Measurements from ENCODE around the gene UPK1B. TPM values are rescaled to one million over a fixed set of nuclear protein-coding genes. Genes with fewer than 3 reads are reported as not detected.

Gene UPK1B
- polyA plus RNA-seq, 3 donors = 0.22 to 2.1 (median 0.85) TPM

DNA sequence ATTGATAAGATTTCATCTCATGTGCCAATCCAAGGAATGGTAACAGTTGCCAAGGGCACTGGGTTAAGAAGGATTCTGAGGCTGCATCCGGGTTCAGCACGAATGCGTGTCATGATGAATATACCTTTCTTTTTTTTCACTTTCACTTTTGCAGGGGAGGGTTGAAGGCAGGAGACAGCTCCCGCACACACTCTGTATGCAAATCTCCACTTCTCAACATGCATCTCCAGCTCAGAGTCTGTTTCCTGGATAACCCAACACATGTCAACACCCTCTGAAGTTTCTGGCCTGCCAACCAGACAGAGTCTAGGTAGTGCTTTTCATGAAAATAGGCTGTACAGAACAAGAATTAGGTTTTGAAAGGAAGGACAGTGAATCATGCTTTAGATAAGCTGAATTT lies 45.7 kb downstream of the UPK1B start:
- 80 to 91% (median 89%) methylated on average over 4 of the region's 4 CpGs for WGBS, 3 donors
- no peak overlapping the region for H3K27ac ChIP-seq (ENCODE audit: low read depth, low read length)

DNA sequence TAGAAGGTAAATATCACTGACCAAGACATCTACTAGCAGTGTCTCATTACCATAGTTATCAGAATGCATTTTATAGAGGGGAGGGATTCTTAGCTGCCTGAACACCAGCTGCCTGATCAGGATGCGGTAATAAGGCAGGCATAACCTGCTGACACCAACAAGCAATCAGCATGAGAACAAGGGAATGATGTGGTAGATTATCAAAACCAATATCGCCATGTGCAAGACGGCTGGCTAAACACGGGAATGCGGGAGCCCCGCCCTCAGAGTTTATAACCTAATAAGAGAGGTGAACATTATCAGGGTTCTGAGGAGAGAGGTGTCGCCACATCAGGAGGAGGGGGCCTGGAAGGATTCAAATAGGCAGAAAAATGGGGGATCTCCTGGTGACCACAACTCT lies 46.8 kb downstream of the UPK1B start:
- H3K27ac ChIP-seq (ENCODE audit: low read depth, low read length) = no peak overlapping the region
- WGBS, 3 donors = 81 to 93% (median 89%) methylated on average over 7 of the region's 7 CpGs

DNA sequence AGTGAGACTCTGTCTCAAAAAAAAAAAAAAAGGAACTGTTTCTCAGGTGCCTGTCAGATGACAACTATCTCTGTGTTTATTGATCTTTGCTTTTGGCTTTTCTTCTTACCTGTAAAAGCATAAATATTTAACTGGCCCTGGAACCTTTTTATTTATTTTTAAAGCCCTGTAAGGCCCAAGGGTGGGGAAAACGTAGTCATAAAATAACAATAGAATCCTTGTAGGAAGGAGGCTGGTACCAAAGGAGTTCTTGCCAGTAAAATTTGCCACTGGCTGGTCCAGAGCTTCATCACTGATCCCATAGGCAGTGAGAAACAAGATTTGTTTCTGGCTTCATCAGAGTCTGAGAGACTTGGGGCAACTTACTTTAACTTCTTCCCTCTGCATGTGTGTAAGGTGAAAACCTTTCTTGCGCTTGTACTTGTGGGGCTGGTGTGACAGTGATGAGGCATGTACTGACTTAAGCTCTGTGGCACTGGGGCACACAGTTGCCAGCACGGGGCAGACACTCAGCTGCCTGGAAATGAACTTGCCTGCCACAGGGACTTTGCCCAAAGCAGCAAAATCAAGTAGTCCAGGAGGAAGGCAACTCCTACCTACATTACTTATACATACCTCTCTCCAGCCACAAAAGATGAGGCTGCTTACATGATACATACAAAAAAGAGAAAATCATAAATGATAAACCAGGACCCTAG lies 47.7 kb downstream of the UPK1B start:
- 62 to 75% (median 65%) methylated on average over 3 of the region's 3 CpGs for WGBS, 3 donors
- no peak overlapping the region for H3K27ac ChIP-seq (ENCODE audit: low read depth, low read length)

DNA sequence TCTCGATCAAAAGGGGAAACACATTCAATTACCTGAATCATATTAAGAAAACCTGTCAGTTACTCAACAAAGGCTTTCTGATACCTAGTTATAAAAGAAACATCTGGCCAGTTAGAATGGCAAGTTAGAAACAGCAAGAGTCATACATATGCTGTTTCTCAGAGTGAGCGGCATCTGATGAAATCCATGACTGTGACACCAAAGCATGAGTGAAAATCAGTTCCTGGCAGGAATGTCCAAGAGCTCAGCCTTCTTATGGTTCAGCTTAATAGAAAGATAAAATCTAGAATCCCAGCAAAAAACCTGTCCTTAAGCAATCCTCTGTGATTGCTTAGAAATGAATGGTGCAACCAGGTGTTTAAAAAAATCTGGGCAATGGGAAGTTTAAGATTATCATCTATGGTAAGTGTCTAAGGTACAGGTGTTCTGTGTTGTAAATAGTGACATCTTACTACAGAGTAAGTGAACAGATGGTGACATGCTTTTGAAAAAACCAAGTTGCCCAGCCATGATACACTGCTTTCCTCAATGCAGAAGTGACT lies 48.5 kb downstream of the UPK1B start:
- WGBS, 3 donors = 88 to 94% (median 94%) methylated on average over 2 of the region's 2 CpGs
- H3K27ac ChIP-seq (ENCODE audit: low read depth, low read length) = no peak overlapping the region

DNA sequence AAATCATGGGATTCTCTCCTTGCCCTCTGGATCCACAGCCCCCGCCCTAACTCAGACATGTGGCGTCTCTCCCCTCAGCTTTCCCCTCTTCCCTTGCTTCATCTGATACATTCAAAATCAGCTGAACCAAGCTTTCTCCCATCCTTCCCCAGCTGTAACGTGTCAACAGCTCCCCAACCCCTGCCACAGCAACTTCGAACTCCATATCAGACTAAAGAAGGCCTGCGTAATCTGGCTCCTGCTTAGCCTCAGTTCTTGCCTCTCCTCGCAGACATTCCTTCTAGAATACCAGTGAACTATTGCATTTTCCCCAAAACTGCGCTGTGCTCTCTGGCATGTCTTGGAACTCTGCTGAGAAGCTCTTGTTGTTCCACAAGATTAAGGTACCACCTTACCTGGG lies 49.0 kb downstream of the UPK1B start:
- 91 to 94% (median 92%) methylated on average over 7 of the region's 7 CpGs for WGBS, 3 donors
- H3K27ac ChIP-seq (ENCODE audit: low read depth, low read length) = no peak overlapping the region

DNA sequence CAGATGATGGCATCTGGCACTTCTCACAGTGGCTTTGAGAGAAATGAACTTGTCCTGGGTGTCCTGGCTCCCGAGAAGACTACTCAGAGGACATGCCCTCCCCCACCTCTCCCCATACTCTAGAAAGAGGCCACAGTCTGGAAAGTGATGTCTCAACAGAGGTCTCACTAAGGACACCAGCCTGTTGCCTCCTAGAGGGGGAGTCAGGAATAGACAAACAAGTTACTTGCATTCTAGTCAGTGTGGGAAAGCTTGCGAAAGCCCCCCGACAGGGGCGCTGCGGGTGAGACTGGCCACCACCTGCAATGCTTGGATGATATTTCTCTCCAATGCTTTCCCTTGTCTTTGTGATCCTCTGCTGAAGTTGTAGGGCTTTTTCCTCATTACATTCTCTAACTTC lies 50.1 kb downstream of the UPK1B start:
- H3K27ac ChIP-seq (ENCODE audit: low read depth, low read length) = no peak overlapping the region
- 89 to 98% (median 92%) methylated on average over 5 of the region's 5 CpGs for WGBS, 3 donors

DNA sequence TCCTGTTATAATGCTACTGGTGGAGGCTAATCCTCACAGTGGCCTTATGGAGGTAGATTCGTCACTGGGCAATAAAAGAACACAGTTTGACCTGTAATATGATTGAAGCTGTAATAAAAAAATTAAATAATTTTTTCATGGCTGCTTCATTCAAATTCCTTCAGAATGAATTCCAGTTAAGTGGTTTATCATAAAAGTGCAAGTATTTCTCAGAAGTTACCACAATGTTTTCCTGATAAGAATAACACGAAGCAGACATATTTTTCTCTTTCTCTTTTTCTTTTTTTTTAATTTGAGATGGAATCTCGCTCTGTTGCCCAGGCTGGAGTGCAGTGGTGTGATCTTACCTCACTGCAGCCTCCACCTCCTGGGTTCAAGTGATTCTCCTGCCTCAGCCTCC lies 51.7 kb downstream of the UPK1B start:
- no peak overlapping the region for H3K27ac ChIP-seq (ENCODE audit: low read depth, low read length)
- 71 to 90% (median 87%) methylated on average over 3 of the region's 3 CpGs for whole genome bisulfite sequencing, 3 donors

DNA sequence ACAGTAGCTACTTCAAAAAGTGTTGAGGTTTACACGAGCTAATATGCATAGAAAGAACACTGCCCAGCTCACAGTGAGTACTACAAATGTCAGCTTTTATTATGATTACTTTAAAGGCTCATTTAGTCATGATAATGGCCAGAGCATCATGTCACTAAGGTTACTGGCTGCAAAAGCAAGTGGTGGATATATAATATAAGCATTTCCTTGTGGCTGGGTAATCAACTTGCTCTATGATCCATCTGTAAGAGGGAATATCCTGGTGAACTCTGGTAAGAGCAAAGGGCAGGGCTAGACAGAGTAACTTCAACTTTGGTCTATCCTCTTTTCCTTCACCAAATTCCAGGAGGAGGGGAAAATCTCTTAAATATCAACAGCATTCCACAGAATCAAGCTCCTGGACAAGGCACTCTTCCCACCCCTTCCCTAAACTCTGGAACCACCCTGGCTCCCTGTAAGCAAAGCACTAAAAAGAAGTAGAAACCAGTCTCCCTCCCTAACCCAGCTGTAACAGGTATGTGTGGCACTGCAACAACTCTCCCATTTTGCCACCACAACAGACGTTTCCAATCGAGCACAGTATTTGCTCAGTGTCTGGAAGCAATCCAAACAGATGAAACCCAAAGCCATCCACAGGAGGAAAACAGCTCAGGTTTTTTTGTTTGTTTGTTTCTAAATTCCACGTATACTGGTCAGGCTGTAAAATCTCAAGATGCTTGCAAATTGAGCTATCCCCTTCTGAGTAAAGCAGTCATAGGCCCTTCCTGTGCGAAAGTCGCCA lies 53.9 kb downstream of the UPK1B start:
- no peak overlapping the region for H3K27ac ChIP-seq (ENCODE audit: low read depth, low read length)
- 59 to 86% (median 80%) methylated on average over 6 of the region's 6 CpGs for WGBS, 3 donors

DNA sequence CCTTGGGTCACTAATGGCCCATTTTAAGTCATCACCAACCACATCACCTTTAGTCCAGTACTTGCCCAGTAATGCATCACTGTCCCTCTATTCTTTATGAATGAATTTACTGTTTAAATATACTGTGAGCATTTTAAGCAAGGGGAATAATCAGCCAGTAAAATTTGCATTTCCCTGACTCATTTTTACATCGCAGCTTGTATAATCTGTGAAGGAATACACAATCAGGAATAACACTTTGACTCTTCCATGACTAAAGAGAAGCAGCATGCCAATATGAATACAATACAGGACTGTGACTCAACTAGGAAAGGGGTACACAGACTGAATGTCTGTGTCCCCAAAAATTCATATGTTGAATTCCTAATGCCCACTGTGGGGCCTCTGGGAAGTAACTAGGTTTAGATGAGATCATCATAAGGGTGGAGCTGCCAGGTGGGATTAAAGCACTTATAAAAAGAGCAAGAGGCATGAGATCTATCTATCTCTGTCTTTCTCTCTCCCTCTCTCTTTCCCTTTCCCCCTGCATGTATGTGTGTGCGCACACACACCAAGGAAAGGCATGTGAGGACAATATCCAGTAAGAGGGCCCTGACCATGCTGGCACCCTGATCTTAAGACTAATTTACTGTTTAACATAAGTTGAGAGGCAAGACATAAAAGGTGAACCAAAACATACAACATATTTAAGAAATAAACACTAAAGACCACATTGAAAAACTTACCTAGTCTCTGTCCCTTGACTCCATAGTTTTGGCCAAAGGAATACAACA lies 55.2 kb downstream of the UPK1B start:
- WGBS, 3 donors = 97 to 99% (median 98%) methylated on average over 2 of the region's 2 CpGs
- H3K27ac ChIP-seq (ENCODE audit: low read depth, low read length) = no peak overlapping the region

DNA sequence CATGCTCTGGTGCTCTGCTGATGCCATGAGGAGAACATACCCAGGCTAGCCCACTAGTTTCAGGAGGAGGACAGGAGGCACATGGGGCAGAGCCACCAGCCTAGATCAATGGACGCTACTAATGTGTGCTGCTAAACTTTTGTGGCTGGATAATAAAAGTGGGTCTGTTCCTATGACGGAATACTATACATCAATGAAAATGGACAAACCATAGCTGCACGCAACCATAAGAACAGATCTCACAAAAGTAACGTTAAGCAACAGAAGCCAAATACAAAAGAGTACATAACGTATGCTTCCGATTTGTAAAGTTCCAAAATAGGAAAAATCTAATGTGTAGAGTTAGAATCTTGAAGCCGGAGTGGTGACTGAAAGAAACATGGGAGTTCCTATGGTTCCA lies 55.8 kb downstream of the UPK1B start:
- WGBS, 3 donors = 71 to 92% (median 71%) methylated on average over 7 of the region's 7 CpGs
- no peak overlapping the region for H3K27ac ChIP-seq (ENCODE audit: low read depth, low read length)

DNA sequence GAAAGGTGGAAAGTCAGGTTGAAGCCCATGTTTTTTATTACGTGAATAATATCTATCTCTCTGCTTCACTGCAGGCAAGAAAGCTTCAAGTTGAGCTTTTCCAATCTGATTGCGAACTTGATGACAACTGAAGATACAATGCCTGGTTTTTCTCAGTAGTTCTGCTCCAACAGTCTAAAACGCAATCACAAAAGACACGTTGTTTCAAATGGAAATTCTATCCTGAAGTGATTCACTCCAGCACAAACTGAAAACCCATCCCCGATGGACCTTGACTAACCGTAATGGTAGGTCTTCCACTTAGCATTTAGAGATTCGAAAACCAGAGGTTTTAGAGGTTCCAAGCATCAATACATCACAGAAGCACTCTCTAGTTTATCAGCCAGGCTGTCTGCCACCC lies 56.7 kb downstream of the UPK1B start:
- no peak overlapping the region for H3K27ac ChIP-seq (ENCODE audit: low read depth, low read length)
- WGBS, 3 donors = 95 to 97% (median 95%) methylated on average over 7 of the region's 7 CpGs

DNA sequence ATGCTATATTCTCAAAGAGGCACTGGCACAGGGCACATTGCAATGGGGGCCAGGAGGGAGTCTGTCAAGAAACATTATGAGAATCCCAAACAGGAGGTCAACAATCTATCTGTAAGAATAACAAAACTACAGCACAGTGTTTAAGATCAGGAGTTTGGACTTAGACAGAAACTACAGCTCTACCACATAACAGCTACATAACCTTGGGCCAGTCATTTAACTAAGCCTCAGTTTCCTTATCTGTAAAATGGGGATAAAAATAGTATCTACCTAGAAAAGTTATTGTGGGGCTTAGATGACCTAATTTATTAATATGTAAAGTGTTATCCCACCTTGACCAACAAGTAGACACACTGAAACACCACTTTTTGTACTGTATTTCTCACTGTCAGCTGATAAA lies 57.3 kb downstream of the UPK1B start:
- H3K27ac ChIP-seq (ENCODE audit: low read depth, low read length) = no peak overlapping the region

DNA sequence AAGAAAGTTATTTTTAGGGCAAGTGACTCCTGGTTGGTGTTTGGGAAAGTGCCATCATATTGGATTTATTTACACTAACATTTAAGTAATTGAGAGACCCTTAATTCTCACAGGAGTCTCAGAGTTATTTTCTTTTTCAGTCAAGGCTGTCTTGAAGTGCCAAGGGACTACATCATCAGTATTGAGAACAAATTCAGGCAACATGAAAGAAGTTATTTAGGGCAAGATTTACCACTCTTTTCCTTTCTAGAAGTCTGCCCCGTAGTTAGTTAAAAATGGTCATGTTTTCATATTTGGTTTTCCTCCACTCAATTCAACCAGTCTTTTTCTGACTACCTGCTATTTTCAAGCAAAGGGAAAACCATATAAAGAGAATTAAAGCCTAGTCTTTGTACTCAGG lies 61.2 kb downstream of the UPK1B start:
- no peak overlapping the region for H3K27ac ChIP-seq (ENCODE audit: low read depth, low read length)
- 70 to 90% (median 82%) methylated on average over 1 of the region's 1 CpG for WGBS, 3 donors

DNA sequence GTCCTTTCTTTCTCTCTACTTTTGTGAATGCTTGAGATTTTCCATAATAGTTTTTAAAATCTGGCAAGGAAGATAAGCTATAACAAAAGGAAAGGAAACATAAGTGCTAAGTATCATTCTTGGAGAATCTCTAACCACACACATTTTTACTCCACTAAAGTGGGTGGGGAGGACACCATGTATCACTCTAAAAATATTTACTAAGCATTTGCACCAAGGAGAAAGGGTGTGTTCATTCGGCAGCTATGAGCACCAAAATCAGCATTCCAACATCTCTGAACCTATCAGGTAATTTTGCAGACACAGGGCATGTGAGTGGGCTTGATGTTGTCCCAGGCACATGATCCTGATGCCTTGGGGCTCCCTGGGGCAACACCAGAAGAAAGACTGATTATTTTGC lies 61.8 kb downstream of the UPK1B start:
- no peak overlapping the region for H3K27ac ChIP-seq (ENCODE audit: low read depth, low read length)
- WGBS, 3 donors = 74 to 75% (median 74%) methylated on average over 1 of the region's 1 CpG

DNA sequence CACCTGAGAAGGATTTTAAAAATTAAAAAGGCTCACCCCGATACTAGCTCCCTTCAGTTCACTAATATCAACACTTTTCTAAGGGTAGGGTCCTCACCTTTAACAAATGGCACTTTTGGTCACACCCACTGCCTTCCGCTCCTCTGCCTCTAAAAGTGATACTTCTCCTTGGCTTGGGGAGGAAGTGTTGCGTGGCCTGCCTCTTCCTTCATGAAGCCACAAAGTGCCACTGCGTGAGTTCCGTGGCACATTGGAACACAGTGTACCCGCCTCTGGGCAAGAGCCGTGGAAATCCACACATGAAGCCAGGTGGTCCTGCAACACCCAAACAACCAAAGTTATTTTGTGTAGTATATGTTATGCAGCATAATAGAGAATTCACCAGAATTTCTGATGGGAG lies 63.4 kb downstream of the UPK1B start:
- 48 to 84% (median 63%) methylated on average over 7 of the region's 7 CpGs for WGBS, 3 donors
- no peak overlapping the region for H3K27ac ChIP-seq (ENCODE audit: low read depth, low read length)

DNA sequence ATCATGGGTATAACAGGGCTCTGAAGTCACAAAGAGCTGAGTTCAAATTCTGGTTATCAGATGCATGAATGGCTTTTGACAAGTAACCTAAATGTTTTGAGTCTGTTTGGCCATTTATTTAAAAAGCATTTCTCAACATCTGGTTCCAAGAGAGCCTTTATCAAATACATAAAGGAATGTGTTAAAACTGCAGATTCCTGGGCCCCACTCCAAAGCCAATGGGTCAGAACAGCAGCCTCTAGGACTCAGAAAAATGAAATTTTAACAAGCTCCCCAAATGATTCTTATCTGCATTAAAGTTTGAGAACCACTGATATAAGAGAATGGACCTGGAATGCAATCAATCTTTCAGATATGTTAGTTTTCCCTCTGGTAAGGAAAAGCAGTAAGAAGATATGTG lies 63.9 kb downstream of the UPK1B start:
- H3K27ac ChIP-seq (ENCODE audit: low read depth, low read length) = no peak overlapping the region

DNA sequence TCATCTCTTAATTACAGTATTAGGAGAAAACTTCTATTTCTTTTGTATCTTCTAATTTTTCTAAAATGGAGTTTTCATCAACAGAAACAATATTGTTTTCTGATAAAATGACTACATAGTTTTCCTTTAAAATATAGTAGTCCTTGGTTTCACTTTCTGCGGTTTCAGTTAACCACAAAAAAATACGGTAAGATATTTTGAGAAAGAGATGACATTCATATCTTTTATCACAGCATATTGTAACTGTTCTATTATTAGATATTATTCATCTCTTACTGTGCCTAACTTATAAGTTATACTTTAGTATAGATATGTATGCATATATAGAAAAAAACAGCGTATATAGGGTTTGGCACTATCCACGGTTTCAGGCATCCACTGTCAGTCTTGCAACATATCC lies 65.0 kb downstream of the UPK1B start:
- WGBS, 3 donors = 34 to 62% (median 48%) methylated on average over 4 of the region's 4 CpGs
- no peak overlapping the region for H3K27ac ChIP-seq (ENCODE audit: low read depth, low read length)

DNA sequence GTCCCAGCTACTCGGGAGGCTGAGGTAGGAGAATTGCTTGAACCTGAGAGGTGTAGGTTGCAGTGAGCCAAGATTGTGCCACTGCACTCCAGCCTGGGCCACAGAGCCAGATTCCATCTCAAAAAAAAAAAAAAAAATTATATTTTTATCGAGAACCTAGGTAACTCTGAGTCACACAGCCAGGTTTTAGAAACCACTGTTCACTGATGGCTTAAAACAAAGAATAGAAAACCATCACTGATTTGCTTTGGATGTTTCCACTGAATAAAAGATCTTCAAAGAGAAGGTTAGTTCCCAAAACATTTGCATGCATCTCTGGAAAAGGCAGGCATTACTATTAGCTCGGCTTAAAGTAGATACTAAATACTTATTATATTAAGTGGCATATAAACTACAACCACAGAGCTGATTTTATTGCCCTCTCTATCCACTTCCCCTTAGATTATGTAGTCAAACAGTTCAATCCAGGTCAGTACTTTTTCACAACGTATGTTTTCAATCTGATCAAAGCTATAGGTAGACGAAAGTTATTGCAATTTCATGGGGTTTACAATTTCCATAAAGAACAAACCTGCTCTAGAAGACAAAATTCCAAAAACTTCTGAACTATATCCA lies 65.9 kb downstream of the UPK1B start:
- no peak overlapping the region for H3K27ac ChIP-seq (ENCODE audit: low read depth, low read length)
- WGBS, 3 donors = 17 to 33% (median 31%) methylated on average over 5 of the region's 5 CpGs

DNA sequence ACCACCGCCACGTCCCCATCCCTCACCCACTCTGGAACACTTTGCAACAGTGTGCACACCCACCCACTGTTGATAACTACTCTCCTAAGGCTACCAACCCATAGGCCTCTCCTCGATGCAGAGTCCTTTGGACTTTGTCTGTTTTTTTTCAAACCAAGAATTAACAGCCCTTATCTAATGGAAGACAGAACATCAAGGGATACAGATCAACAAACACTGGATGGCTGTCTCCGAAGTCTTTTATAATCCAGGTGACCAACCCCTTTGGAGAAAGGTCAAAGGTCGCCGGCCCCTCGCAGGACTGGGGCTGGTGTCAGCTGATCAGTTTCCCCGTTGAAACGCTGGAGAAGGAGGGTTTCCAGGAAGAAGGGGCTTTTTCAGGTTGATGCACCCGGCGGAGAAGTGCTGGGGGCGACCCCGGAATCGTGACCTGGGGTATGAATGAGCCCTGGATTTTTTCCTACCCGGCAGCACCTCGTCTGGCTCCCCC lies 66.7 kb downstream of the UPK1B start:
- WGBS, 3 donors = 1 to 4% (median 3%) methylated on average over 16 of the region's 16 CpGs
- peak overlapping the region; percentile 68 for H3K27ac ChIP-seq (ENCODE audit: low read depth, low read length)

All from adipose tissue (tissue), 3 donors.